Skeletal muscle cell (primary cell): ENCODE results near the gene ABCC9.
"Not testable (repeated sequence)": the region's sequence is repeated elsewhere in the genome, so short reads cannot be mapped to it uniquely, and the experiment has no call there.

Source experiments
- DNase-seq: peaks from one replicate; pipeline ENCODE4 v3.0.0-alpha.2; 2010; ENCODE audit warnings: low read depth
- H3K4me3 ChIP-seq: 2 replicates; pipeline ENCODE4 v1.5.1; 2011; ENCODE audit warnings: low read depth, mild to moderate bottlenecking, control low read depth, low read length, moderate library complexity

The ABCC9 gene

DNA sequence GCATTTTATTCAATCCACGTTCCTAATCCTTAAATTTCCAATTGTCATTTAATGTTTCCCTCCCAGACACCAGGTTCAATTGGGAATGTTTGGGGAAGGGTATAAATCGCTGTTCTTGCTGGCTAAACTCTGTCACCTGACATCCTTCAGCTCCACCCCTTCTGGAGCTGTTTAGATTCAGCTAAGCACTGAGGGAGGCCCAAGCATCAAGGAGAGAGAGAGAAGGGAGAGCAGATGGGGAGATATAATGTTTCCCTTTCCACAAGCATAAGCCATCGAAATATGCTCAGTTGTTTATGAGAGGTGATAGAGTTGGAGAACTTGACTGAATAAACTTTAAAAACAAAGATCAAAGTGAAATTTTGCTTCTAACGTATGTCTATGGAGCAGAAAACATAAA is 1.8 kb downstream of the ABCC9 start:
- DNase-seq: no peak
- no peak overlapping the region for H3K4me3 ChIP-seq

DNA sequence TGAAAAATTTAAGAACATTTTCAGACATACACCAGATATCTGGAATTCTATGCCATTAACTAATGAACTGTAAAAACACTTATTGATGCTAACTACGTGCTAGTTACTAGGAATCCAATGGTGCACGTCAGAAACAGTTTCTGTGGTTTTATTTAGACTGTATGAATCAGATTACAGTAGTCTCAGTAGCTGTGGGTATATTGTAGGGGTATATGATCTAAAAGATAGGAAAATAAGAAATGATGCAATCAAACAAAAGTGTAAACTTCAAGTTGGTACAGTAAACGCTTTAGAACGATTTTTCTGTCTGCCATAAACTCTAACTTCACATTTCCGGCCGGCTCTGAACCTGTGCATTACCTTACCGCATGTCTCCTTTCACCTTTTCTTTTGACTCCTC is 2.3 kb downstream of the ABCC9 start:
- no peak for DNase-seq
- no peak overlapping the region for H3K4me3 ChIP-seq

DNA sequence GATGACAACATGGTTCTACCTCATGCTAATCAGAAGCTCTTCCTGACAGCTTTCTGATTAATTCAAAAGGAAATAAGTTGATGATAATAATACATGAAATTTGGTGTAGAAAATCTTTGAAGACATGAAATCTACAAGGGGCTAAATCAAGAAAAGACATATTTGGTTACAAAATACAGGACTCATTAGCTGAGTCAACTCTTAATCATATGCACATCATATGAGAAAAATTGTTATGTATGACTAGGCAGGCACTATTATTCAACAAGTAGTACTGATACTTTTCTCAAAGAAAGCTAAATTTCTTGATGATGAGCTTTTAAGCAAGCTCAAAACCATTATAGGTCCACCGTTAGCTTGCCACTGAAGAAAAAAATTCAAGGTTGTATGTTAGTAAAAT is 7.1 kb downstream of the ABCC9 start:
- no peak overlapping the region for H3K4me3 ChIP-seq
- no peak for DNase-seq

DNA sequence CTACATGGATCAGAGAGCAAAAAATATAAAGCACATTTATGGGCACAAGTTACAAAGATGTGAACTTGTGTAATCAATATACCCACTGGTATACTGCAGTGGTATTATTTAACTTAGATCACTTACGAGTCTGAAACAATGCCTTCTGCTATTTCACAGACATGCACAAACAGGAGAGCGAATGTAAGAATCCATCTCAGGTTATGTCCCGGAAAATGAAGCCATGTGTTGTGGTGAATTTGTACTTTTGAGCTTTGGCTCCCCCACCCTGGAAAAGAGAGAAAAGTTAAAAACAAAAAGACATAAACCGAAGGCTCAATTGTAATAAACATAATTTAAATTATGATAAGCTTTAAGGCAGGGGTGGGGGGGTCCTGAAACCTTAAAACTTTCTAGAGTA is 7.6 kb downstream of the ABCC9 start:
- no peak for DNase-seq
- no peak overlapping the region for H3K4me3 ChIP-seq

DNA sequence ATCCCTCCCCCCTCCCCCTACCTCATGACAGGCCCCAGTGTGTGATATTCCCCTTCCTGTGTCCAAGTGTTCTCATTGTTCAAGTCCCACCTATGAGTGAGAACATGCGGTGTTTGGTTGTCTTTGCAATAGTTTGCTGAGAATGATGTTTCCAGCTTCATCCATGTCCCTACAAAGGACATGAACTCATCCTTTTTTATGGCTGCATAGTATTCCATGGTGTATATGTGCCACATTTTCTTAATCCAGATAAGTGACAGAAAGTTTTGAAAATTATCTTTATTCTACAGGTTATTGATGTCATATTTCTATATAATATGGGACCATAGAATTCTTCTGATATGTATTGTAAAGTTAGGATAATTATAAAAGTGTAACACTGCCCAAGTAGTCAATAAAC is 11.3 kb downstream of the ABCC9 start:
- not testable (repeated sequence) for H3K4me3 ChIP-seq, DNase-seq

DNA sequence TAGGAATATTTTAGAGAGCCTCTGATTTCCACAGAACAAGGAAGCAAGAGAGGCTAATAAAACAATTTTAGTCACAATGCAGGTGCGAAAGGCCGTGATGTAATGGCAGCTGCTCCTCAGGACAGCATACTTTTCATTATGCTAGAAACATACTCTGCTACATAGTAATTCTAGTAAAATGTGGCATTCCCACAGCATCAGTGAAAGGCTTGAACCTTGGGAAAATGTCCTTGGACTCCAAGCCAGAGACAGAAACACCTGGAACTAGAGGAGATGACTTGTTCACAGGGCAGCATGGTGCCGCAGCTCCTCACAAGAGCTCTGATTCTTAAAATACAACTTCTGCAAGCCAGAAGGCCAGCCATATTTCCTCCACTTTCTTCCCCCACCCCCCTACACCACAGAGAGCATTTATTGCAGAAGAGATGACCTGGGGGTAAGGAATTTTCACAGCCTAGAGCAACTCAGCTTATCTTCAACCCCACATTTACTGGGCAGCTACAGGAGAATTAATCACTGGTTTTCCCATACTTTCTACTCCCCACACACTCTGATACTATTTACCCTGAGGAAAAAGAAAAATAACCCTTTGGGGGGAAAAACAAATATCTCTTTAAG is 15.8 kb downstream of the ABCC9 start:
- DNase-seq: no peak
- H3K4me3 ChIP-seq: no peak overlapping the region

DNA sequence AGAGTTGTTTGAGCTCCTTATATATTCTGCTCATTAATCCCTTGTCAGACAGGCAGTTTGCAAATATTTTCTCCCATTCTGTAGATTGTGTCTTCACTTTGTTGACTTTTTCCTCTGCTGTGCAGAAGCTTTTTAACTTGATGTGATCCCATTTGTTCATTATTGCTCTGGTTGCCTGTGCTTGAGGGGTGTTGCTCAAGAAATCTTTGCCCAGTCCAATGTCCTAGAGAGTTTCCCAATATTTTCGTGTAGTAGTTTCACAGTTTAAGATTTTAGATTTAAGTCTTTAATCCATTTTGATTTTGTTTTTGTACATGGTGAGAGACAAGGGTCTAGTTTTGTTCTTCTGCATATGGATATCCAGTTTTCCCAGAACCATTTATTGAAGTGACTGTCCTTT is 19.8 kb downstream of the ABCC9 start:
- no peak for DNase-seq

DNA sequence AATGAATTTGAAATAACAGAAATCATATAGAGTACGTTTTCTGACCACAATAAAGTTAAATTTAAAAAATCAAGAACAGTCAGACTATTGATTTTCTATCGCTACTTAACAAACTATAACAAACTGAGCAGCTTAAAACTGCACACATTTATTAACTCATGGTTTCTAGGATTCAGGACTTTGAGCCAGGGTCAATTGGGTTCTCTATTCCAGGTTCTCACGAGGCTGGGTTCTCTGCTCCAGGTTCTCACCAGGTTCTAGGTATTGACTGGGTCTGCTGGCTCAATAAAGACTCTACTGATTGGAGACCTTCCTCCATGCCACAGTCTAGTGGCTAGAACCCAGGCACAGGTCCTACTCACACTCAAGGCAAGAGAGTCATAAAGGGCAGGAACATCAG is 22.8 kb downstream of the ABCC9 start:
- no peak for DNase-seq
- H3K4me3 ChIP-seq: no peak overlapping the region

More for the DNA sequence above, 19.8 kb downstream of the ABCC9 start:
- H3K4me3 ChIP-seq: no peak overlapping the region

DNA sequence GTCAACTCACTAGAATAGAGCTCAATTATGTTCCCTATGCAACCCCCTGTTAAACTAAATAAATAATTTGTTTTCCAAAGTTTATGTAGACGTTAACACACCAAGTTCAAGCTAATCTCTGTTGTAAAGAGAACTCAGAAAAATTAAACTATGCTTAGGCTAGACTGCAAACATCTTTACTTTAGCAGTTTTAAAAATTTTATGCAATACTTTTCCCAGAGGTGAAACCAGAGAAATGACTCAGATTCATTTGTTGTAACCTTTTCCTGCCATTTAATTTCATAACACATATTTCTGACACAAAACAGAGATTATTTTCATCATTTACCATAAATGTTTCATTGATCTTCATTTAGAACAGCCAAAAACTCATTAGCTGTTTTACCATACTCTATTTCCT is 27.4 kb downstream of the ABCC9 start:
- DNase-seq: no peak
- H3K4me3 ChIP-seq: no peak overlapping the region

DNA sequence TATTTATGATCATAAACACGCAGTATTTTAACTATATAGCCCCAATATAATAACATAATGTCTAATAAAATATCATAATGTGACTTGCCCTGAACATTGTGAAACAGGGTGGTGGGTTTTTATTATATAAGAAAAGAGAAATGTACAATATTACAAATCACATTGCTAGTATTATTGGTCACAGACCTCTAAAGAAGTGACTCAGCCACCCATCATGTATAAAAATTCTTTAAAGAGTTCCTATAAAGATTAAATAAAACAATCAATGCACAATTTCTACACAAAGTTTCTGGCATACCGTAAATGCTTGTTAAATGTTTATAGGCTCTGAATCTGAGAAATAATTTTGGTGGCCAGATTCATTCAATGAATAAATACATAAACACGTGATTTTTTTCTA is 28.9 kb downstream of the ABCC9 start:
- H3K4me3 ChIP-seq: no peak overlapping the region
- DNase-seq: no peak

DNA sequence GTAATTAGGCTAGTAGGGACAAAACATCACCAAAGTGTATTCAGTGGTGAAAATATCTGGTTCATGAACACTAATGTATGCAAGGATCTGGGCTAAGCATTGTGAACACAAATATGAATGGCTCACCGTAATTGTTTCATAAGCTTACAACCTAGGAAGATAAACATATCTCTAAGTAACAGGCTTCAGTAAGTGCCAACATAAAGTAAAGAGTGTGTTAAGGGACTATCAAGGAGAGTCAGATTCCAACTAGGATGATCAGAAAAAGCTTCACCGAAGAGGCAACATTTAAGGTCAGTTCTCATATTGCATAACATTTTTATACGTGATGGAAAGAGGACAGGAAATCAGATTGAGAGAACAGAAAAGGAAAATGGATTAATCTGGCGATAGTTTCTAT is 29.4 kb downstream of the ABCC9 start:
- DNase-seq: no peak
- H3K4me3 ChIP-seq: no peak overlapping the region

DNA sequence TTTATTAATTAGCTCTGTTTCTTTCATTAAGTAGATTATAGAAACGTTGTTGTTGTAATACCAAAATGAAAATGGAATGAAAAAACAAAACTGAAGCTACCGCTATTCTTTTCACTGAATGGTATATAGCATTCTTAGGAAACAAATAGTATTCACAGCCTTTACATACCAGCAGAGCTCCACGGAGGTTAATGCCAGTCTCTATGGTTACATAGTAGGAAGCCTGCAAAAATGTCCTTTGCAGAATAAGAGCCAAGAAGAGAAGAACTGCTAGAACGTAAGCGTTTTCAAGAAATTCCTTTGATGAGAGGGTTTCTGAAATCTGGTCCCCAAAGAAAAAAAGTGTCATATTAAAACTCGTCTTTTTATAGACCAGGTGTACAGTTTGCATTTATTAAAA is 30.6 kb downstream of the ABCC9 start:
- no peak overlapping the region for H3K4me3 ChIP-seq
- no peak for DNase-seq

DNA sequence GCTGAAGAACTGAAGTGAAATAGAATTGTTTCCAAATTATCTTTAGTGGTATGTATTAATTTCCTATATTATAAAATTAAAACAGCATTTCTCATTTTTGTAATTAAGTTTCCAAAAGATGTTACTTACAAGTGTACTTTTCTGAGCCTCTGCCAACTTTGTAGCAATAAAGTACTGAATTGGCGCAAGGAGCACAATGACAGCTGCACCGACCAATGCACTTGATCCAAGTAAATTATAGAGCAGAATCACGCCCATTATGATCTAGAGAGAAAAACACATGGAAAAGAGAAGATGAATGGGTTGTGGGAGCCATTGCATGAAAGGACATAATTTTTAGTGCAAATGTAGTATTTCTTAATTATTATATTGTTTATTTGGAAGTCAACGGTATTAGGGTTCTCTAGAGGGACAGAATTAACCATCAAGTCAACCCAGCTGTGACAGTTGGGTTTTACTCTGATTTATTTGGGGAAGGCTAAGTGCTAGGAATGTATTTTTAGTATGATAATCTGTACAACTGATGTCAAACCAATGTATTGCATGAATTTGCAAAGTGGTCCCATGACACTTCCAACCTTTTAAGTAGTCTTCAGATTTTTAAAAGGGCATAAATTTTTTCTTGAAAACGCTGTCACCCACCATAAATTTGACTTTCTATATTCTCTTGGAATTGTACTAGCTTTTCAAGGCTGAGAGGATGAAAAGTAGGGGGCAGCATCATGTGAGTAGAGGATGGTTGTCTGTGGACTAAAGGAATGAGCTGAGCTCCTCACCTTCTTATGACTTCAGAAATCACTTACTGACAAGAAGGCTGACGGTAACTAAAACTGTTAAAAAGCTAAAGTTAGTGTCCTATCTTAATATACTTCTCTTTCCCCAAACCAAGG is 33.0 kb downstream of the ABCC9 start:
- no peak overlapping the region for H3K4me3 ChIP-seq
- DNase-seq: no peak

DNA sequence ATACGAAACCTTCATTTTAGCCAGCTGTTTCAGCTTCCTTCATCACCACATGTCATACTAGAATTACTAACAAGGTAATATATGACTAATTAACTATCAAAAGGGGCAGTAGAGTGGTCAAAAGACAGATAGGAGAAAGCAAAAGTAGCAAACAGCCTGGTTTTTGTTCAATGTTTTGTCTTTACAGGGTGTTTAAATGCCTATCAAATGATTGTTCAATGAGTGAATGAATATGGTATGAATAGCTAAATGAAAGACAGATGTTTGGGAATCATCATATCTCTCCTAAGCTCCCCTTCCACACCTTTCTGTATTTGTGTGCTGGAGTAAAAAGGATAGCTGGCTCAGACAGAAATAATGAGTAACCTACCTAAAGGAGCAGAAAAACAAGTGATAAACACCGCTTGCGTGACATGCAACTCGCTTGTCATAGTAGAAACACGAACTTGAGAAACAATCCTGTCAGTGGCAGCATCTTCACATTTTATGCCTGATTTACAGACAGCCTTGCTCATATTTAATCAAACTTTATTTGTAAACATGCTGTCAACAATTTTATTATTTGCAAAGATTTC is 34.2 kb downstream of the ABCC9 start:
- no peak overlapping the region for H3K4me3 ChIP-seq
- DNase-seq: no peak

DNA sequence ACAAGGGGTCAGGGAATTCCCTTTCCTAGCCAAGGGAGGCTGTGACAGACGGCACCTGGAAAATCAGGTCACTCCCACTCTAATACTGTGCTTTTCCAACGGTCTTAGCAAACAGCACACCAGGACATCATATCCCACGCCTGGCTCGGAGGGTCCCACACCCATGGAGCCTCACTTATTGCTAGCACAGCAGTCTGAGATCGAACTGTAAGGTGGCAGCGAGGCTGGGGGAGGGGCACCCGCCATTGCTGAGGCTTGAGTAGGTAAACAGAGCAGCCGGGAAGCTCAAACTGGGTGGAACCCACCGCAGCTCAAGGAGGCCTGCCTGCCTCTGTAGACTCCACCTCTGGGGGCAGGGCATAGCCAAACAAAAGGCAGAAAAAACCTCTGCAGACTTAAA is 41.7 kb downstream of the ABCC9 start:
- DNase-seq: not testable (repeated sequence)

DNA sequence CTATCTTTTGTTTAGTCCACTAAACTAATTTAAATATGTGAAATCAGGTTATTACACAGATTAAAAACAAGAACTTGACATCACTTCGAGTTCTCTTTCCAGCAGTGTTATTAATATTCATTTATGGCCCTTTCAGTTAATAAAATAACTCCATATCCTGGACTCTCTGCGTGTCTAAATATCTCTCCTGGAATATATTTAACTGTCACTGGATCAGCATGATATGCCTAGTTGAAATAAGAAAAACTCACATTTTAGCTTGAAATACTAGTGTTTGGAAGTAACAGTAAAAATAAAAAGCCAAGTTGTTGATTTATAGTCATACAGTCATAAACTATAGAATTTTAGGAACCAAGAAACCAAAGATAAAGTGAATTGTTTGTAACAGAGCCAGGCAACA is 45.6 kb downstream of the ABCC9 start:
- H3K4me3 ChIP-seq: no peak overlapping the region
- no peak for DNase-seq

More for the DNA sequence above, 41.7 kb downstream of the ABCC9 start:
- H3K4me3 ChIP-seq: not testable (repeated sequence)

DNA sequence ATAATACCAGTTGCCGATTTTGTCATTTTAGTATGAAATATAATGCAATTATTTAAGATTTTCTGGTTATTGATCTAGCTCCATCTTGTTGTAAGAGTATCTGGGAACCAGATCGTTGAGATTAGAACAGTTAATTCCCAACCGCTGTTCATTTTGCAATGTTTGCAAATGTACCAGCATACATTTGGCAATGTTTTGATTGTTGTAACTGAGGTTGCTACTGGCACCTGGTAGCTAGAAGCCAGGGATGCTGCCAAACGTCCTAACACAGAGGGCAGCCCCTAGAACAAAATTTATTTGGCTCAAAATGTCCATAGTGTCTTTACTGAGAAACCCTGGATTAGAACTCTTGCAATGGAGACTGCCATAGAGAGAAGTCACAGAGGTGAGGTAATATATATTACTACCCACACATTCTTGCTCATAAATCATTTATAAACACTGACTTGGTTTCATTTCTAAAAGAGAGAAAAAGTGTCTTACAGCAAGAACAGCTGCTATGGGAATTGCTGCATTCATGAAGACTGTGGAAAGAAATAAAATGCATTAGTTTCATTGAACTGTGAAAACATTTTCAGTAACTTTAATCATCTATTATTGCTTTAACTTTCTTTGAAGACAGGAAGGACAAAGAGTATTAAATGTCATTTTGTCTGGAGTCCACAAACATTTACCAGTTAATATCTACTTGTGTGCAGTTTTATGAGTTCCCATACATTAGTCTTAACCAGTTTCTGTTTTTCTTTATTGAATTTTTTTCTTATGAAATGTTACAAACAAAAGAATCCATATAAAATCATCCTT is 46.2 kb downstream of the ABCC9 start:
- no peak for DNase-seq
- no peak overlapping the region for H3K4me3 ChIP-seq

DNA sequence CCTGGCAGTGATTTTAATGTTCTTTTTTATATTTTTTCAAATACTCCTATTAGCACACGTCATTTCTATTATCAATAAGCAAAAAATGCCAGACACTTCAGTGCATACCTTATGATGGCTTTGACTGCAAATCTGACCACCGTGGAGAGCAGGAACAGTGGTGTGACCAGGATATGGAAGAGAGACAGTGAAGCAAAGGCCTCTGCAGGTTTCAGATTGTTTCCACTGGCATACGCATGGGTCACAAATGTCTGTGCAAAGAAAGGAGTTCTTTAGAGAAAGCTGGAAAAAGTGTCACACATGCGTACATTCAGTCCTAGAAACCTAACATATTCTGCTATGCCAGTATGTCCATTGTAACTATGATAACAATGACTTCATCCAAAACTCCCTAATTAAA is 47.3 kb downstream of the ABCC9 start:
- no peak overlapping the region for H3K4me3 ChIP-seq
- DNase-seq: no peak

DNA sequence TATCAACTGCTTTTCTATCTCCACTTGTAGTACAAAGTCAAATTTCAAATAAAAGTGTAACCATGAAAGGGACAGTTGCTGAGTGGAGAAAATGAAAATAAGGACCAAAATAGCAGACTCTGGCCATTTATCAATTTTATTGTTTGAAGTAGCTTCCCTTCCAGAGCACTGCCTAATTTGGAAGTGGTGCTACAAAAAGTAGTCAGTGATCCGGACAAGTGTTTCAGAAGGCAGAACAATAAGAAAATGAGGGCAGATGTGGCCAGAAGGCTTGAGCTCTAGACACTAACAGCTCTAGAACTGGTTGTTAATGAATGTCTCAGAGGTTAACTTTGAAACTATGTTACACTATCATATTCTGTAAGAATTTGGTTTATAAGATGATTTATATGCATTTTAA is 48.9 kb downstream of the ABCC9 start:
- H3K4me3 ChIP-seq: no peak overlapping the region
- no peak for DNase-seq

DNA sequence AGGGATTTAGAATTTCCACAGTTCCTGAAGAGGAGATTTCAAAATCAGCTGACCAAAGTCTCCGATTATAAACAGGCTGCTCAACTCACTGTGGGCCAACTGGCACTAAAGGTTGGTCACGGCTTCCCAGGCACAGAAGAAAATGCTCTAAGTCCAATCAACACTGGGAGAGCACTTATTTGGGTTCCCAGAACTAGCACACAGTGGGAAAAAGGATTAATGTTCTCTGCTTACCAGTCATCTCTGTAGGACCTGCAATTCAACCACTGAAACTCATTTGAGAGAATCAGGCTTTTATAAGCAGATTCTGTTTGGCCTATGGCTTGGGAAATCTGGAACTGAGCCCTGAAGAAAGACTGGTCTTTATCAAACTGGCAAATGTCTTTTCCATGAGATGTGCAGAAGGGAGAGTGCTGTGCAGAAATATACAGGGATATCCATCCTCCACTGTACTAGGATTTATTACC is 49.4 kb downstream of the ABCC9 start:
- no peak for DNase-seq
- H3K4me3 ChIP-seq: no peak overlapping the region
